ACC112 (cell line): ENCODE results near the gene QSER1.

Experiments
- H2AFZ ChIP-seq: fragments of 200-600 bp; sonication (generic); one replicate; pipeline ENCODE4 v1.6.0; 2017; ENCODE audit warnings: antibody characterized with exemption, low read length; ENCODE audit not compliant: unreplicated experiment
- H3K27ac ChIP-seq: fragments of 200-600 bp; sonication (generic); 2 replicates; pipeline ENCODE4 v1.5.1; 2014; ENCODE audit warnings: low read depth, mild to moderate bottlenecking, antibody characterized with exemption, low read length, moderate library complexity
- H3K27me3 ChIP-seq: fragments of 200-600 bp; sonication (generic); 2 replicates; pipeline ENCODE4 v1.6.1; 2014; ENCODE audit warnings: mild to moderate bottlenecking, antibody characterized with exemption, low read length, moderate library complexity, mixed read lengths; ENCODE audit not compliant: insufficient read depth
- H3K36me3 ChIP-seq: fragments of 200-600 bp; sonication (generic); 2 replicates; pipeline ENCODE4 v1.6.1; 2016; ENCODE audit warnings: mild to moderate bottlenecking, antibody characterized with exemption, low read length, moderate library complexity, mixed read lengths; ENCODE audit not compliant: insufficient read depth
- H3K4me1 ChIP-seq: fragments of 200-600 bp; sonication (generic); one replicate; pipeline ENCODE4 v1.6.1; 2016; ENCODE audit warnings: low read length, mixed read lengths; ENCODE audit not compliant: insufficient read depth, unreplicated experiment, control insufficient read depth
- H3K4me3 ChIP-seq: fragments of 200-600 bp; sonication (generic); 2 replicates; pipeline ENCODE4 v1.5.1; 2014; ENCODE audit warnings: mild to moderate bottlenecking, low read depth, low read length
- H3K79me2 ChIP-seq: fragments of 200-600 bp; sonication (generic); one replicate; pipeline ENCODE4 v1.6.0; 2016; ENCODE audit warnings: low read length; ENCODE audit not compliant: control insufficient read depth, unreplicated experiment, insufficient read depth

Gene QSER1

DNA sequence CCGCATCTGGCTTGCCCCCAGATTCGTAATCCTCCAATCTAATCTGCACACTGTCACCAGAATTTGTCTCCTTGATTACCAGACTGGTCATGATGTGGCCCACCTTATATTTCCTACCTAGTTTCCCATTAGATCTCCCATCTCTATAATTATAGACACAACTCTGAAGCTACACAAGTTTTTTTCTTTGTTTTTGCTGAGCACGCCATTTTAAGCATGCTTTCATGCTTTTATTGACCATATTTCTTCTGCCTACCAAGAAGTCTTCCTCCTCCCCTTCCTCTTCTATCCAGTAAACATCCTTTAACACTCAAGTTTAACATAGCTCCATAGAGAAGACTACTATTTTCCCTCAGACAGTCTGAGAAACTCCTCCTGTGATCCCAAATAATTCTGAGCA lies 98.8 kb downstream of the QSER1 start:
- Histone ChIP-seq H2AFZ (no peak overlapping the region), H3K27ac (no peak overlapping the region), H3K27me3 (no peaks in the 10 kb centered on the region), H3K4me1 (no peaks in the 10 kb centered on the region), H3K79me2 (no peaks in the 10 kb centered on the region), H3K36me3 (no peaks in the 10 kb centered on the region), H3K4me3 (no peak overlapping the region)

- Histone ChIP-seq H2AFZ (no peak overlapping the region), H3K27ac (no peak overlapping the region), H3K79me2 (no peaks in the 10 kb centered on the region), H3K4me3 (no peak overlapping the region), H3K4me1 (no peaks in the 10 kb centered on the region), H3K36me3 (no peaks in the 10 kb centered on the region), H3K27me3 (no peaks in the 10 kb centered on the region)
Measured at GRCh38 chr11:32991898-32992297, 99.3 kb downstream of the QSER1 start.

DNA sequence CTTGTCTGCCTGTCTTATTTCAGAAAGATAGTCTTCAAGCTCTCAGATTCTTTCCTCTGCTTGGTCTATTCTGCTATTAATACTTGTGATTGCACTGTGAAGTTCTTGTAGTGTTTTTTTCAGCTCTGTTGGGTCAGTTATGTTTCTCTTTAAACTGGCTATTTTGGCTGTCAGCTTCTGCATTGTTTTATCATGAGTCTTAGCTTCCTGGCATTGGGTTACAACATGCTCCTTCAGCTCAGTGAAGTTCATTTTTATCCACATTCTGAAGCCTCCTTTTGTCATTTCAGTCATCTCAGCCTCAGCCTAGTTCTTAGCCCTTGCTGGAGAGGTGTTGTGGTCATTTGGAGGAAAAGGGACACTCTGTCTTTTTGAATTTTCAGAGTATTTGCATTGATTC lies 107.6 kb downstream of the QSER1 start:
- peak overlapping the region; percentile 55 for H3K27ac ChIP-seq
- H2AFZ ChIP-seq, result peak overlapping the region; percentile 69
- H3K4me1 ChIP-seq, result peaks cover 21% of the 10 kb centered on the region
- H3K27me3 ChIP-seq, result no peaks in the 10 kb centered on the region
- H3K36me3 ChIP-seq, result peaks cover 5% of the 10 kb centered on the region; the same call in 1 of the 2 replicates
- no peaks in the 10 kb centered on the region for H3K79me2 ChIP-seq
- peak overlapping the region; percentile 42; the same call in 1 of the 2 replicates for H3K4me3 ChIP-seq

- no peaks in the 10 kb centered on the region for H3K27me3 ChIP-seq
- H2AFZ ChIP-seq, result no peak overlapping the region
- no peaks in the 10 kb centered on the region for H3K79me2 ChIP-seq
- no peak overlapping the region for H3K4me3 ChIP-seq
- peaks cover 21% of the 10 kb centered on the region for H3K4me1 ChIP-seq
- H3K36me3 ChIP-seq, result peaks cover 5% of the 10 kb centered on the region; the same call in 1 of the 2 replicates
- H3K27ac ChIP-seq, result no peak overlapping the region
Measured at GRCh38 chr11:33001281-33001680, 108.7 kb downstream of the QSER1 start.

DNA sequence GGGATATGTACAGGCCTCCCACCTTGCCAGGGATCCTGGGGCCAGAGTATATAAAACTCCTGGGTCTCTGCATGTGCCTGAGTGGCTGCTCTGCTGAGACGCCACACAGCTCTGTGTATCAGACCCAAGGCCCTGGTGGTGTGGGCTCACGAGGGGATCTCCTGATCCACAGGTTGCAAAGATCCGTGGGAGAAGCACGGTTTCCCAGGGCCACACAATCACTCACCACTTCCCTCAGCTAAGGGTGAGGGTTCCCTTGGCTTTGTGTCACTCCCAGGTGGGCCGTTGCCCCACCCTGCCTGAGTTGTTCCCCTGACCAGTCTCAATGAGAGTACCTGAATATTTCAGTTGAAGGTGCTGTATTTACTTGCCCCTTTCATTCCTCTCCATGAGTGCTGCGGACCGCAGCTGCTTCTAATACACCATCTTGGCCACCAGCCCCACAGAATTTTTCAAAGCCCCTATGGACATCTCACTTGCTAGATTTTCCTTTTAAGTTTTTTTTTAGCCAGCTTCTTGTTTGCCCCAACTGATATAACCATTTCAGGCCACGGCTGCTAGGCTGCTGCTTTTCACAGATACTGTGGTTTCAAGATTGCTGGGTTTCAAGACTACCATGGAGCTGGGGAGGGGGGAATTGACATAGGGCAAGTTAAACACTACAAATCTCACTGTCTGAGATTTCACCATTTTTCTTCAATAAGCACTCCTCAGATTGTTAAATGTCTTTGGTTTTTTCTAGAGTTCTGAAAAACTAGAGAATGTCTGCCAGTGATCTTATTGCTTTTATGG lies 109.3 kb downstream of the QSER1 start:
- H3K27ac ChIP-seq, result no peak overlapping the region
- H3K27me3 ChIP-seq, result no peaks in the 10 kb centered on the region
- H3K79me2 ChIP-seq, result no peaks in the 10 kb centered on the region
- H2AFZ ChIP-seq, result no peak overlapping the region
- H3K4me3 ChIP-seq, result no peak overlapping the region
- peaks cover 5% of the 10 kb centered on the region; the same call in 1 of the 2 replicates for H3K36me3 ChIP-seq
- peaks cover 21% of the 10 kb centered on the region for H3K4me1 ChIP-seq

DNA sequence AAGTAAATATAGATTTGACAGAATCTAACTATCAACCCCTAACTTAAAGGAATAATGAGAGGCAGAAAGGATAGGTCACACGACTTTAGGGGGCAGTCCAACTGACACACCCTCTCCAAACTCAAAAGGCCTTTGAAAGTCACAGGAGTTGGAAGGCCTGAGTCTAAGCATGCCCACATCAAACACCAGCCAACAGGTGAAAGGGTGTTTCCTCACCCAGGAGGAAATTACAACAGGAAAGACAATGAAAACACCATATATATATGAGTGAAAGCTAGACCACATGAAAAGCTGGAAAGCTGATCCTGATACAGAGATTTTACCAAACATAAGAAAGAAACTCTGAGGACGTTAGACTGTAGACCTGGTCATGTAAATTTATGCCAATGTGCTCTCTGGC lies 112.6 kb downstream of the QSER1 start:
- Histone ChIP-seq H3K4me3 (no peak overlapping the region), H2AFZ (no peak overlapping the region), H3K27me3 (no peaks in the 10 kb centered on the region)

GRCh38 chr11:33006010-33006409 lies 113.4 kb downstream of the QSER1 start:
- Histone ChIP-seq H3K27ac (no peak overlapping the region), H3K79me2 (no peaks in the 10 kb centered on the region), H3K4me1 (peaks cover 5% of the 10 kb centered on the region), H3K27me3 (no peaks in the 10 kb centered on the region), H2AFZ (no peak overlapping the region), H3K36me3 (no peaks in the 10 kb centered on the region), H3K4me3 (no peak overlapping the region)

More for the DNA sequence above, 112.6 kb downstream of the QSER1 start:
- Histone ChIP-seq H3K27ac (no peak overlapping the region), H3K36me3 (no peaks in the 10 kb centered on the region), H3K4me1 (peaks cover 13% of the 10 kb centered on the region), H3K79me2 (no peaks in the 10 kb centered on the region)

GRCh38 chr11:33013755-33014154 lies 121.1 kb downstream of the QSER1 start:
- no peak overlapping the region for H3K27ac ChIP-seq
- no peaks in the 10 kb centered on the region for H3K36me3 ChIP-seq

GRCh38 chr11:33015621-33016551 lies 123.3 kb downstream of the QSER1 start, which contains the start of gene DEPDC7:
Gene DEPDC7, plus strand, starts transcription at chr11:33015878. Its CDS starts 78 bp downstream, at chr11:33015956.
- H3K27ac ChIP-seq, result peak within 1 kb of the TSS; percentile 12; the same call in 1 of the 2 replicates
- H3K27me3 ChIP-seq, result no peaks in the 10 kb centered on the region
- H3K36me3 ChIP-seq, result no peaks in the 10 kb centered on the region
- peaks cover 18% of the 10 kb centered on the region for H3K4me1 ChIP-seq
- peak within 1 kb of the TSS; percentile 90 for H3K4me3 ChIP-seq
- H3K79me2 ChIP-seq, result peaks cover 16% of the 10 kb centered on the region
- peak within 1 kb of the TSS; percentile 95 for H2AFZ ChIP-seq

More at GRCh38 chr11:33013755-33014154, 121.1 kb downstream of the QSER1 start:
- Histone ChIP-seq H2AFZ (no peak overlapping the region), H3K4me3 (no peak overlapping the region), H3K4me1 (peaks cover 18% of the 10 kb centered on the region), H3K27me3 (no peaks in the 10 kb centered on the region), H3K79me2 (peaks cover 11% of the 10 kb centered on the region)

- peak overlapping the region; percentile 90 for H3K4me3 ChIP-seq
- H3K27ac ChIP-seq, result peak overlapping the region; percentile 12; the same call in 1 of the 2 replicates
- H3K79me2 ChIP-seq, result peaks cover 16% of the 10 kb centered on the region
- peak overlapping the region; percentile 95 for H2AFZ ChIP-seq
- no peaks in the 10 kb centered on the region for H3K27me3 ChIP-seq
- H3K36me3 ChIP-seq, result no peaks in the 10 kb centered on the region
- H3K4me1 ChIP-seq, result peaks cover 15% of the 10 kb centered on the region
Measured at GRCh38 chr11:33016654-33017053, 124.0 kb downstream of the QSER1 start.
